GM12892 (cell line): ENCODE results near the gene INS.

Experiments used
- POLR2A ChIP-seq: IDR thresholded peaks from 2 replicates; pipeline ENCODE4 v1.6.1; 2011; ENCODE audit warnings: low read depth, low read length, control low read depth
- POLR2AphosphoS5 ChIP-seq: IDR thresholded peaks from 2 replicates; pipeline ENCODE4 v1.6.1; 2011; ENCODE audit warnings: low read depth, low read length, control low read depth
- TAF1 ChIP-seq: IDR thresholded peaks from 2 replicates; pipeline ENCODE4 v1.6.1; 2011; ENCODE audit warnings: low read depth, mild to moderate bottlenecking, control low read depth, low read length, borderline replicate concordance

DNA sequence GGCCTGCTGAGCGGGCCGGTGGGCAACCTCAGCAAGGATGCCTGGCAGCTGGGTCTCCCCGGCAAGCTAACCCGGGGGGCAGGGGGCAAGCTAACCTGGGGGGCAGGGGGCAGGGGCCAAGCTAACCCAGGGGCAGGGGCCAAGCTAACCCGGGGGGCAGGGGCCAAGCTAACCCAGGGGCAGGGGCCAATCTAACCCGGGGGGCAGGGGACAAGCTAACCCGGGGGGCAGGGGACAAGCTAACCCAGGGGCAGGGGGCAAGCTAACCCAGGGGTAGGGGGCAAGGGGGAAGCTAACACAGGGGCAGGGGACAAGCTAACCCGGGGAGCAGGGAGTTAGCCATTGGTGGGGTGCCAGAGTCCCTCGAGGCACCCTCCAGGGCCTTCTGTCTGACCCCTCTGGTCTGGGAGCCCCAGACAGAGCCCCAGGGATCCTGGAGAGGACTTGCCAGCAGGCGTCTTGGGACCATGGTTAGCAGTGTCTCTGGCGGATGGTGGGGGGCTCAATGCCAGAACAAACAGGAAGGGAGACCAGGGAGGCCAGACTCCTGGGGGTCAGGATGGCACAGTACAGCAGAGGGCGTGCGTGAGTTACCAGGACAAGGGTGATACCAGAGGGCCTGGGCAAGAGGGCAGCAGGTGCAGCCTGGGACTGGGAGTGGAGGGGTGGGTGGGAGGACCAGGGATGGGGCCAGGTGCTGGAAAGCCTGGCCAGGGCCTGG is 37.9 kb downstream of the INS start:
- TF ChIP-seq TAF1: no peak
- no peak for TF ChIP-seq POLR2A
- TF ChIP-seq POLR2AphosphoS5: no peak
